HL-60 (cell line): Measurements from ENCODE around the gene OR5K4.

Source experiments
- DNase-seq, 2 experiments: peaks; one replicate each; pipeline ENCODE4 v3.0.0-alpha.2; 2010 to 2020; ENCODE audit warnings: low read depth in 1 of 2, low spot score in 1 of 2
- H3K27ac ChIP-seq: fragments of 250-450 bp; sonication (Bioruptor Pico); replicated peaks from 2 replicates; pipeline ENCODE4 v1.5.1; 2020; ENCODE audit warnings: mild to moderate bottlenecking, moderate library complexity
- H3K27me3 ChIP-seq: fragments of 250-450 bp; sonication (Bioruptor Pico); 2 replicates; pipeline ENCODE4 v1.5.1; 2021; ENCODE audit warnings: mild to moderate bottlenecking, moderate library complexity; ENCODE audit not compliant: insufficient read depth, poor library complexity, severe bottlenecking
- H3K4me3 ChIP-seq: replicated peaks from 2 replicates; pipeline ENCODE4 v1.5.1; 2011; ENCODE audit warnings: mild to moderate bottlenecking, control low read depth, low read length; ENCODE audit not compliant: insufficient read depth
- CTCF ChIP-seq: IDR thresholded peaks from one replicate; pipeline ENCODE4 v1.5.1; 2011; ENCODE audit warnings: low read length, control low read depth, inconsistent platforms; ENCODE audit not compliant: insufficient read depth
- GABPA ChIP-seq: IDR thresholded peaks from 2 replicates; pipeline ENCODE4 v1.6.1; 2012; ENCODE audit warnings: low read depth
- POLR2AphosphoS5 ChIP-seq: IDR thresholded peaks from 2 replicates; pipeline ENCODE4 v1.6.1; 2012; ENCODE audit warnings: low read depth
- REST ChIP-seq: IDR thresholded peaks from 2 replicates; pipeline ENCODE4 v1.6.1; 2012; ENCODE audit warnings: low read depth; ENCODE audit not compliant: insufficient replicate concordance
- SPI1 ChIP-seq: IDR thresholded peaks from 2 replicates; pipeline ENCODE4 v1.6.1; 2012; ENCODE audit warnings: low read depth, mild to moderate bottlenecking, borderline replicate concordance

Gene OR5K4

GRCh38 chr3:98402507-98402906 lies 48.9 kb downstream of the OR5K4 start:
- Histone ChIP-seq H3K27ac (no peak overlapping the region), H3K4me3 (no peak overlapping the region), H3K27me3 (no peaks in the 10 kb centered on the region)
- no peak for DNase-seq
- no peak for TF ChIP-seq REST
- no peak for TF ChIP-seq CTCF

- DNase-seq = no peak
- no peak overlapping the region for H3K27ac ChIP-seq
Measured at GRCh38 chr3:98404010-98404409, 50.4 kb downstream of the OR5K4 start.

More at GRCh38 chr3:98404010-98404409, 50.4 kb downstream of the OR5K4 start:
- TF ChIP-seq POLR2AphosphoS5 (no peak), SPI1 (no peak), REST (no peak), CTCF (no peak), GABPA (no peak)
- Histone ChIP-seq H3K27me3 (no peaks in the 10 kb centered on the region), H3K4me3 (no peak overlapping the region)
